ENCODE results near the gene BBS9. TPM values are rescaled to one million over a fixed set of nuclear protein-coding genes. Genes with fewer than 3 reads are reported as not detected.
"Not testable (repeated sequence)": the region's sequence is repeated elsewhere in the genome, so short reads cannot be mapped to it uniquely, and the experiment has no call there.

Gene BBS9
- polyA plus RNA-seq, 1 donor from 2014 or later, result 9.8 TPM

GRCh38 chr7:33300131-33300530 lies 170.8 kb downstream of the BBS9 start:
- no peaks in the 10 kb centered on the region for H4K20me1 ChIP-seq (ENCODE audit: insufficient read depth)
- H3K79me2 ChIP-seq (replicated peaks; ENCODE audit: insufficient read depth, low read length), result no peaks in the 10 kb centered on the region
- H3K27me3 ChIP-seq (ENCODE audit: insufficient read depth, low read depth, low read length), result no peaks in the 10 kb centered on the region
- no peak overlapping the region for H3K27ac ChIP-seq (ENCODE audit: low read length)
- H3K4me3 ChIP-seq (ENCODE audit: low read length), result no peak overlapping the region
- H3K9me2 ChIP-seq (ENCODE audit: insufficient read depth, low read length), result no peaks in the 10 kb centered on the region
- TF ChIP-seq RAD21 (conservative IDR thresholded peaks at IDR 0.05) (no peak), POLR2AphosphoS5 (IDR thresholded peaks at IDR 0.05) (no peak), SMC3 (conservative IDR thresholded peaks at IDR 0.05; ENCODE audit: poor library complexity) (no peak), TAF1 (IDR thresholded peaks at IDR 0.05; ENCODE audit: low read depth) (no peak), MXI1 (conservative IDR thresholded peaks at IDR 0.05; ENCODE audit: poor library complexity, severe bottlenecking) (no peak), EZH2 (IDR thresholded peaks at IDR 0.05; ENCODE audit: borderline replicate concordance, insufficient read depth, low read length, poor library complexity, severe bottlenecking) (no peak), EP300 (conservative IDR thresholded peaks at IDR 0.05; ENCODE audit: poor library complexity, severe bottlenecking) (no peak), REST (IDR thresholded peaks at IDR 0.05; ENCODE audit: borderline replicate concordance) (no peak), CTCF (IDR thresholded peaks at IDR 0.05; ENCODE audit: poor library complexity, severe bottlenecking) (no peak)
- no peaks in the 10 kb centered on the region for H3F3A ChIP-seq (ENCODE audit: insufficient read depth, low read length, poor library complexity, severe bottlenecking)
- no peak overlapping the region for H3K9ac ChIP-seq (ENCODE audit: low read length)
- no peaks in the 10 kb centered on the region for H3K36me3 ChIP-seq (ENCODE audit: insufficient read depth, low read length)
- H2AFZ ChIP-seq (ENCODE audit: low read depth, low read length), result no peak overlapping the region
- no peak overlapping the region for H3K4me2 ChIP-seq (ENCODE audit: low read length)
- H3K9me3 ChIP-seq (ENCODE audit: low read length), result no peaks in the 10 kb centered on the region

- Histone ChIP-seq H3K9ac (ENCODE audit: low read length) (no peak overlapping the region), H3K9me3 (ENCODE audit: low read length) (no peaks in the 10 kb centered on the region), H4K20me1 (ENCODE audit: insufficient read depth) (no peaks in the 10 kb centered on the region), H3K4me2 (ENCODE audit: low read length) (no peak overlapping the region), H3K9me2 (ENCODE audit: insufficient read depth, low read length) (no peaks in the 10 kb centered on the region), H2AFZ (ENCODE audit: low read depth, low read length) (no peak overlapping the region), H3F3A (ENCODE audit: insufficient read depth, low read length, poor library complexity, severe bottlenecking) (no peaks in the 10 kb centered on the region), H3K27ac (ENCODE audit: low read length) (no peak overlapping the region), H3K4me3 (ENCODE audit: low read length) (no peak overlapping the region), H3K27me3 (ENCODE audit: insufficient read depth, low read depth, low read length) (no peaks in the 10 kb centered on the region), H3K79me2 (replicated peaks; ENCODE audit: insufficient read depth, low read length) (no peaks in the 10 kb centered on the region), H3K36me3 (ENCODE audit: insufficient read depth, low read length) (no peaks in the 10 kb centered on the region)
- no peak for TF ChIP-seq SMC3 (conservative IDR thresholded peaks at IDR 0.05; ENCODE audit: poor library complexity)
- no peak for TF ChIP-seq MXI1 (conservative IDR thresholded peaks at IDR 0.05; ENCODE audit: poor library complexity, severe bottlenecking)
- TF ChIP-seq REST (IDR thresholded peaks at IDR 0.05; ENCODE audit: borderline replicate concordance), result no peak
- no peak for TF ChIP-seq EP300 (conservative IDR thresholded peaks at IDR 0.05; ENCODE audit: poor library complexity, severe bottlenecking)
- no peak for TF ChIP-seq RAD21 (conservative IDR thresholded peaks at IDR 0.05)
- TF ChIP-seq CTCF (IDR thresholded peaks at IDR 0.05; ENCODE audit: poor library complexity, severe bottlenecking), result no peak
- no peak for TF ChIP-seq POLR2AphosphoS5 (IDR thresholded peaks at IDR 0.05)
- TF ChIP-seq TAF1 (IDR thresholded peaks at IDR 0.05; ENCODE audit: low read depth), result no peak
Observed at GRCh38 chr7:33300742-33301141, 171.4 kb downstream of the BBS9 start.

GRCh38 chr7:33303978-33304557 lies 174.7 kb downstream of the BBS9 start:
- H3K79me2 ChIP-seq (replicated peaks; ENCODE audit: insufficient read depth, low read length); H3K9me2 ChIP-seq (ENCODE audit: insufficient read depth, low read length); H3K36me3 ChIP-seq (ENCODE audit: insufficient read depth, low read length): not testable (repeated sequence)

More at GRCh38 chr7:33303978-33304557, 174.7 kb downstream of the BBS9 start:
- H3K4me2 ChIP-seq (ENCODE audit: low read length); H2AFZ ChIP-seq (ENCODE audit: low read depth, low read length); H3K27me3 ChIP-seq (ENCODE audit: insufficient read depth, low read depth, low read length); H3F3A ChIP-seq (ENCODE audit: insufficient read depth, low read length, poor library complexity, severe bottlenecking); H3K9ac ChIP-seq (ENCODE audit: low read length); H4K20me1 ChIP-seq (ENCODE audit: insufficient read depth); H3K4me3 ChIP-seq (ENCODE audit: low read length); H3K9me3 ChIP-seq (ENCODE audit: low read length); H3K27ac ChIP-seq (ENCODE audit: low read length): not testable (repeated sequence)

Measured in neural cell (in vitro differentiated cells).